Right lobe of liver (tissue), 4 donors: ENCODE data around the gene PHAF1.

Experiments used
- CTCF ChIP-seq, 4 donors: fragments of 200-600 bp in 3 of 4; fragments of 450-650 bp in 1 of 4; IDR thresholded peaks; one replicate each; pipeline versions ENCODE4 v1.5.1 to v1.8.0; 2016 to 2022; ENCODE audit warnings: antibody characterized with exemption in 4 of 4, mild to moderate bottlenecking in 2 of 4
- POLR2A ChIP-seq: fragments of 450-650 bp; IDR thresholded peaks from one replicate; pipeline ENCODE4 v1.6.1; 2017; ENCODE audit warnings: antibody characterized with exemption, mild to moderate bottlenecking
- donor health status: DM: no; HTN: no; CAD: no.
- donor health status: DM: no; HTN: no; CAD: no.
- donor health status: DM: no; HTN: yes; CAD: no.

- TF ChIP-seq CTCF (IDR thresholded peaks at IDR 0.05) (no peak), POLR2A (no peak)
These were observed 77.6 kb downstream of the PHAF1 start for GRCh38 chr16:67187175-67187890.
